ENCODE measurements around the gene SDK2.
A peak's percentile ranks its signal among the peaks of the same experiment; 100 is the strongest.

SDK2 gene

DNA sequence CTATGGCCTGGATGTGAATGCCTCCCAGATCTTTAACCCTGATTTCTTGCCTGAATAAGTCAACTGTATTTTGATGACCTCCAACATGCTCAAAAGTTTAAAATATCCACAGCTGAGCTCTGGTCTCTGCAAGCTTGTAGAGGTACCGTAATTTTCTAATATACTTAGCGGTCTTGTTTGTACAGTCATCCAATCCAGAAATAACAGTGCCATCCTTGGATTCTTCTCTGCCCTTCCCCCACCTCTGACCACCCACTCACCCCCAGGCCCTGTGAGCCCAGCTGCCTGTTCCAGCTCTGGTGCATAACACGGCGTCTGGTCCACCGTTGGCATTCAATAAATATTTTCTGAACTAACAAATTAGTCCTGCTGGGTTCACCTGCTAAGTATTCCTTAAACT, 113.1 kb downstream of the SDK2 start:
- DNase-seq = no peak

- DNase-seq = no peak
Measured at GRCh38 chr17:73528679-73529078, 115.6 kb downstream of the SDK2 start.

DNA sequence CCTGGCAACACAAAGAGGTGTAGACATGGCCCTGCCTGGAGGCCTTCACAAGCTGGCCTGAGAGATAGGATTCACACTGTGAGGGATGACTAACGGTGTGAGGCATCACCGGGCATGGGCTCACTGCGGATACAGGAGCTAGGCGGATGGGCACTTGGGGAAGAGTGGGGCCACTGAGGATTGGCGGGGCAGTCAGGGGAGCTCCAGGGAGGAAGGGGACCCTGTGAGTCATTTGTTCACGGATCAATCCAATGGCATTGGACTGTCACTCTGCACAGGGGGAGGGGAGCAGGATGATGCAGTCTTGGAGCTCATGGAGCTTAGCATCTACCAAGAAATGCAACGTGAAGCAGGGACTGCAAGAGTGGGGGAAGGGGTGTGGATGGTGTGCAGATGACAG, 117.3 kb downstream of the SDK2 start:
- no peak for DNase-seq

DNA sequence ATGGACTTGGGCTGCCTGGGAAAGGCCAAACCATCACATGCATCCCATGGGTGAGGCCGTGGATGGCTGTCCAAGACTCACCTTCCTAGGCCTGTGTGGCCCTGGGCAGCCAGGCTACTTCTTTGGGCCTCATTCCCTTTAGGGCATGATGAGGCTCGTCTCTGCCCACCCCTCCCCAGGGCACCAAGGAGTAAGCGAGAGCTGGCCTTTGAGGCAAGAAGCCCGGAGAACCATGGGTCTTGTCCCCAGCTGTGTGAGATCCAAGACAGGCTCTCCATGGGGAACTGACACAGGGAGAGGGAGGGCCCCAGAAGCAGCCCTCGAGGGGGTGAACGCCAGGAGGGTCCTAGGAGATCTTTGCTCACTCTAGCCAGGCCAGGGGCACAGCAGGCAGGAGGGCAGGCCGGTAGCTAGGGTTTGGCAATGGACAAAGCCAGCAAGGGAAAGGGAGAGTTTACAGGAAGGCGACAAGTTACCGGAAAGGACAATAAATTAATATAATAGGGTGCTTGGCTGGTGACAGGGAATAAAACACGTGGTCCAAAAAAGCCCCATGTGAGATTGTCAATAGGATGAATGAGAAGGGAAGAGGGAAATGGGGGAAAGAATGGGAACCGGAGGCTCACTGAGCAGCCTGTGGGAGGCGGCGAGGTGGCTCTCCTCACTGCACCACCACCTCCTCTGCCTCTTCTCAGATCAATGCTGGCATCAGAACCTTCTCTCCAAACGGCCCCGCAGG, 119.1 kb downstream of the SDK2 start:
- DNase-seq = no peak

DNA sequence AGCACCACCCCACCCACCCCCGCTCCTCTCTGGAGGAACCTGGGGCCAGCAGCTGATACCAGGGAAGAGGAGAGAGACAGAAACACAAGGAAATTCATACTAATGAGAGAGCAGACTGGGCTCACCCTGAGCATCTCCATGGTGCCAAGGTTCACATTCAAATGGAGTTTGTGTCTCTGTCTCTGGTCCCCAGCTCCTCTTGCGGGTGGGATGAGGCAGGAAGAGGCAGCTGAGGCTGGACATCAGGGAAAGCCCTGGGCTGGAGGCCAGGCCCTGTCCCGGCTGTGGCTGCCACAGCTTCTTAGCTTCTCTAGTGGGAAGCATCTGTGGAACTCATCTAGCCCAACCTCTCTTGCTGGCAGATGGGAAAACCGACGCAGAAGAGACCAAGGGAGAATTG, 121.5 kb downstream of the SDK2 start:
- no peak for DNase-seq

GRCh38 chr17:73522107-73522506, 122.1 kb downstream of the SDK2 start:
- no peak for DNase-seq

DNA sequence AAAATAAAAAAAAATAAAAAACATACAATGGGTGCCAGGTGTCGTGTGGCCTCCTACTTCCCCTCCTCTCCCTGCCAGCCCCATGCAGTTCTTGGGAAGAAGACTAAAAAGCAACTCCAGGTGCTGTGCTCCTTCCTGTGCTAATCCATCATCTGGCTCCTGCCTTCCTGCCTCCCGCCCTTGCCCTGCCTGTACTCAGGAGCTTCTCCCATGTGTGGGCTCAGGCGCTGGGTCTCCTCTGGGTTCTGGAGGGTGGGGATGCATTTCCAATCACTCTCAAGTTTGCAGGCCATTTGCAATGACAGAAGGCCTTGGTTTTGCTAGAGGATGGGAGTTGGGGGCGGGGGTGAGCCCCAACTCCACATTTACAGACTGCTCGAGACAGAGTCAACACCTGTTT, 122.9 kb downstream of the SDK2 start:
- peak; percentile 67 for DNase-seq

DNA sequence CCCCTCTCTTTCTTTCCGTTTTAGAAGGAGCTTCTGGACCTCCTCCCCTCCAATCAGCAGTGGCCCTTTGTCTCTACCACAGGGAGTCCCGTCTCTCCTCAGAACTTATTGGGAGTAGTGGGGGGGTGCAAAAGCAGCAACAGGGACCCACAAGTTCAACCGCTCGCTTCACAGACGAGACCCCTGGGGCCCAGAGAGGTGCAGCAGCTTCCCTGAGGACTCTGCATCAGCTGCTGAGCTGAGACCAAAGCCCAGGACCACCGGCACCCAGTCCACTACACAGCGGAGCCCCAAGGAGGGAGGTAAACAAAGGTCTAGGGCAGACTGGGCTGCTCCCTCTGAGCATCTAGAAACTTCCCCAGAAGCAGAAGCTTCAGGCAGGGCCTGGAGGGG, 123.9 kb downstream of the SDK2 start:
- DNase-seq = no peak

DNA sequence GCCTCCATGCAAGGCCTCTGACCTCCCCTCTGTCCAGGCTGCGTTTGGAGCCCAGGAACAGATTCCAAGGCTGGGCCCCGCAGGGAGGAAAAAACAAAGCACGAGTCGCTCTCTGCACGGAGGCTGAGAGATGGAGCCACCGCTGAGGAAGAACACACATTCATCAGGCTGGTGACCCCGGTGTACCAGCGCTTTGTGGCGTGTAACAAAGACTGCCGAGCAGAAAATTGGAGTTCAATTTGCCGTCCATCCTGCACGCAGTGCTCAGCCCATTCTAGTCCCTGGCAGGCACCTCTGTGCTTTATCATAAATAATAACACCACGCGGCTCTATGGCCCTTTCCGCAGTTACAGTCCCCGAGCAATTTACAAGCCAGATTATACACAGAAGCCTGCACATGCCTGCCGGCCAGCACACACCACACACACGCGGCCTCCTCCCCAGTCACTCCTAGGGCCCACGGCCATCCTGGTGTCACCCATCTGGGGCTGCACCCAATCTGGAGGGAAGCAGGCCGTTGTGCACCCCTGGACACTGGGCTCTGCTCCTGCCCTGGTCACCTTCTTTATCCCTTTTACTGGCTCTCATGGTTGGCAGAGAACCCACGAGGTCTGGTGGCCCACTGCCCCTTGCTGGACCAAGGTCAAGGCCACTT, 124.4 kb downstream of the SDK2 start:
- DNase-seq = no peak

DNA sequence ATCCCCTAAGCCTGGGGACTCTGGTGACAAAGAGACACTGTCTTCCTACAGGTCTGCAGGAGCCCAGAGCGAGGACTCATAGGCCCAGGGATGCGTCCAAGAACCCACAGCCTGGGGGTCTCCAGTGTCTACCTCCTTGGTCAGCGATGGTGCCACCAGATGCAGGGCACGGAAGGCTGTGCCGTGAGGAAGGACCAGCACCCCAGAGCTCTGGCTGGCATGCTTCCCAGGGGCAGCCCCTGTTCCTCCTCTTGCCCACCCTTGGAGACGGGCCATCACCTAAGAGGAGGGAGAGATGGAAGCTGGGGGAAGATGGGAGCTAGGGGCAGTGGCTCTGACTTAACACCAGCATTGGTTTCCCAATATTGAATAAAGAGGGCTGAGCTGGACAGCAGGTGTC, 125.2 kb downstream of the SDK2 start:
- DNase-seq = no peak

GRCh38 chr17:73516431-73516830, 127.8 kb downstream of the SDK2 start:
- no peak for DNase-seq

DNA sequence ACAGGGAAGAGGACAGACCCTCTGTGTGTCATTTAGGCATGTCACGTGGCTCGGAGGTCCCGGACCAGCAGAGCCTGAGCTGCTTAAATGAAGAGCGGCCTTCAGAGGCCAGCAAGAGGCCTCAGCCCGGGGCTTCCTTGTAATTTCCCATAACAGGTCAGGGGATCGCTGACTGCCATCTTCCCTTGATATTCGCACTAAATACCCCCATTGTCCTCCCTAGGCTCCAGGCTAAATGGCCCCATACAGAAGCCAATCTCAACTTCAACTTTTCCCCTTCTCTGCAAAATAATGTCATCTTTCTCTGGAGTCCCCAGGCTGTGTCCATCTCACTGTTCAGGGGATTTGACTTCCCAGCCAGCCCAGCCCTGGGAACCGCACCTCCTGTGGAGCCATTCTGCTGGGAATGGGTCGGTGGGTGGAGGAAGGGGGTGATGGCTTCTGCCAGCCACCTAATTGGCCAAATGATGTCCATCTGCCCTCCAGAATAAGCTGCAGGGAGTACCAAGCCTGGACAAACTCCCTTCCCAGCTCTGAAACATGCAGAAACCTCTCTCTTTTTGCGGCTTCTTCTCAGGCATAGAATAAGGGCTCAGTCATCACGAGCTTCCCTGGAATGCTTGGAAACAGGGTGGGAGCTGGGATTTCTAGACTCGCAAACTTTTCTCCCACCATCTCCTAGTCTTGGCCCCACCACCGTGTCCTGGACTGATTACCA, 129.9 kb downstream of the SDK2 start:
- DNase-seq = no peak

DNA sequence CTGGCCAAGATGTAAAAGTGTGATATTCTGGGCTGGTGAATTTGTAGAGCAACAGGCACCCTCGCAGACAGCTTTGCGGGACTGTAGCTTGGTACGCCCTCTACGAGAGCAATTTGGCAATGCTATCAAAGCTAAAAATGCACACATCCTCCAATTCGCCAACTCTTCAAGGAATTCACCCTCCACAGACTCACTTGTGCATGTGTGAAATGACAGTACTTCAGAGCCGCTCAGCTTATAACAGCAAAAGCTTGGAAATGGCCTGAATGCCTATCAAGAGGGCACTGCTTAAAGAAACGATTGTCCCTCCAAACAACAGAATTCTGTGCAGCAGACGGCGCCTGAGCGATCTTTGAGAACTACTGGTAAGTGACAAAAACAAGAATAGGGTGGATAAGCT, 130.8 kb downstream of the SDK2 start:
- DNase-seq = no peak

DNA sequence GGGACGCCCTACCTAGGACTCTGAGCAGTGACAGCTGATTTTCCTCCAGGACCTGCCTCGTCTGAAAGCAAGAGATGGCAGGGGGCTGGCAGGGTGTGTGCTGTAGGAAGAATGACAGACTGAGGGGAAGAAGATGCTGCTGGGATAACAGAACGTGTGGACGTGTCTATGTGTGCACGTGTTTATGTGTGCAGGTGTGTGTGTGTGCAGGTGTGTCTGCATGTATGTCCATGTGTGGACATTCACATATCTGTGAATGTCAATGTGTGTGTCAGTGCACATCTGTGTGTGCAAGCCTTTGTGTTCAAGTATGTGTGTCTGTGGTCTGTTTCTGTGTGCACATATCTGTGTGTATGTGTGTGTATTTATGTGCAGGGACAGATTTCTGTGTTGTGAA, 132.5 kb downstream of the SDK2 start:
- no peak for DNase-seq

- peak; percentile 74 for DNase-seq
Measured at GRCh38 chr17:73510981-73511718, 133.1 kb downstream of the SDK2 start.

- DNase-seq = no peak
Measured at GRCh38 chr17:73508931-73509605, 135.2 kb downstream of the SDK2 start.

DNA sequence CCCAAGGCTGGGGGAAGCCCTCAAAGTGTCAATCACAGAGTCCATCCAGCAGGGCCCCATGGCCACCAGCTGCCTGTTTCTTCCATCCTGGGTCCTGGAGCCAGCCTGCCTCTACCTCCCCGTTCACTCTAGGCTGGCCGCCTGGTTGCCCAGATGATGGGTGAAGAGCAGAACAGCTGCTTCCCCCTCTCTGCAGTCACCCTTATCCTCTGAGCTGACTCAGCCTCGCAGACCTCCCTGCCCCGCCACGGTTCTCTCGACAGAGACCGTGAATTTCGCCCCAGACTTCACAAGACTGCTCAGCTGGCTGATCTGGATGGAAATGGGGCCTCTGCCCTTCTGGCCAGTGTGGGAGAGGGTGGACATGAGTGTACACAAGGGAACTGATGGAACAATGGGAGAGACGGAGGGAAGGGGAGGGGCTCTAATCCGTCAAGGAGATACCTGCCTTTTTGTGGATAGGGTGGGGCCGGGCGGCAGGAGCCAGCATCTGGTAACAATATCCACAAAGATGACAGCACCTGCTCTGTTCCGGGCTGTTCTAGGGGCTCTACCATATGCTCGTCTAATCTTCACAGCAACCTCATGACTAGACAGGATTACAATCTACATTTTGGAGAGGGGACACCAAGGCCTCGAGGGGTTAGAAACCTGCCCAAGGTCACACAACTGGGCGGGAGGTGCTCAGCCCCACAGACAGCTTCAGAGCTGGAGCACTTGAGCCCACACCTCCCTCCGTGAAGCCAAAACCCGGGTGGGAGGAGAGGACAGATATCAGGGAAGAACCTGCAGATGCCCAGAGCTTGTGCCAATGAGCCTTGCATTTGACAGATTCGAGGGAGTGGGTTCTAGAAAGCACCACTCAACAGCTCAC, 136.0 kb downstream of the SDK2 start:
- peak; percentile 50 for DNase-seq

DNA sequence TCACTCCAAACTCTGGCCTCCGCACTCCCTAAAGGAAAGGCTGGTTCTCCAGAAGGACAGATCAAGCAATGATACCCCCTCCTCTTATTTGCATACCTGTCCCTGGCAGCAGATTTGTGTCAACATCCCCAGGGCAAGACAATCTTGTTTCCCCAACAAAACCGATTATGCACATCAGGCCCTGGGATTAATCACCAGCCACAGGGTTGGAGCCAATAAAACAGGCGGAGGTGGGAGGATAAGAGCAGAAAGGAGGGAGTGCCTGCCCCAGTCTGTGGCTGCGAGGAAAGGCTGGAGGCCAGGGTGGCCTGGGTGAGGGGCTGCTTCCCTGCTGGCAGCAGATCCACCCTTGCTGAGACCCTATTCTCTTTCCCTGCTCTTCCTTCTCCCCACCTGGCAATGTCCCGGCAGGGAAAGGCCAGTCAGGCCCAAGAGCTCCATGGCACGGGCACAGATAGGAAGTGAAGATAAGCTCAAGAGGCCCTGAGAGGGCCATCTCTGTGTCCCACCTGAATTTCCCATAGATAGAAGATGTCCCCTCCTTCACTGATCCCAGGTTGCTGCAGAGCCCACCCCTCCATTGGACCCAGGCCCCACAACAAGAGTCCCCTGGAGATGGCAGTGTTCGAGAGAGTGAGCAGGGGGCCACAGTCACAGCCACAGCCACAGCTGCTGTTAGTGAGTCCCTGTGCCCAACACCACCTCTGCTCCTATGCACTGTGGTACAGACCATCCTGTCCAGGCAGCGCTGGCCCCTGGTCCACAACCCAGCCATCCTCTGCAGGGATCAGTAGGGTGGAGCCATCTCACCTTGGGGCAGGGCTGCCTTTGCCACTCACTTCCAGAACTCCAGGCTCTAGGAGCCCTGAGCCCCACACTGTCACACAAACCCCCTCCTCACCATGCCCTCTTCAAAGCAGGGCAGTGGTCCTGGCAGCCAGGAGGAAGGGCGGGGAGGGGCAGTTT, 137.5 kb downstream of the SDK2 start:
- peak; percentile 68 for DNase-seq

DNA sequence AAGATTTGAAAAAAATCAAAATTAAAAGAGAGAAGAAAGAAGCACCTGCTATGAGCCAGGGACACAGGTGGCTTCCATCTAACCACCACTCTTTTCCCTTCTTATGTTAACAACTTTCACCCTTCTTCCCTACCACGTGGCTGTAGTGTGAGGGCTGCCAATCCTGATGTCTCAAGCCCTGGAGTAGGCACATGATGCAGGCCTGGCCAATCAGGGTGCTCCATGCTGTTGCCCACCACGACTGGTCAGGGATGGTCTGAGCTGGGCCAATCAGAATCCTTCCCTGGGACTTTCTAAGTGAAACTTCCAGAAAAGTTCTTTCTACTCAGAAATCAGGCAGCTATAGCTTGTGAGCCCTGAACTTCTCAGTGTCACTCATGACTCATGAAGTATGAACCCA, 140.7 kb downstream of the SDK2 start:
- no peak for DNase-seq

GRCh38 chr17:73500414-73500999, 143.7 kb downstream of the SDK2 start:
- DNase-seq = no peak

Data from NCI-H510A treated with DMSO at 0.1 percent for 48 hours (cell line).